Fibroblast of the aortic adventitia (primary cell): ENCODE measurements around the gene CPA2. TPM values are rescaled to one million over a fixed set of nuclear protein-coding genes. Genes with fewer than 3 reads are reported as not detected.
A peak's percentile ranks its signal among the peaks of the same experiment; 100 is the strongest.

ENCODE experiments used
- DNase-seq: peaks from one replicate; pipeline ENCODE4 v3.0.0-alpha.2; 2010; ENCODE audit warnings: low read depth
- H3K4me3 ChIP-seq: 2 replicates; pipeline ENCODE4 v1.5.1; 2011; ENCODE audit warnings: low read depth, mild to moderate bottlenecking, control low read depth, low read length, moderate library complexity
- CTCF ChIP-seq: IDR thresholded peaks from 2 replicates; pipeline ENCODE4 v1.5.1; 2011; ENCODE audit warnings: mild to moderate bottlenecking, low read length, control low read depth, inconsistent platforms; ENCODE audit not compliant: insufficient read depth
- total RNA-seq: library from RNA; depleted of rRNA; stranded (reverse); fragments of >200 nt; gene quantifications from 2 replicates; pipeline ENCODE4 v1.2.3, GENCODE V29; 2012; ENCODE audit warnings: low replicate concordance

CPA2 gene
- total RNA-seq, 1 donor, result not detected

GRCh38 chr7:130333832-130334231, 67.2 kb downstream of the CPA2 start:
- no peak for TF ChIP-seq CTCF
- H3K4me3 ChIP-seq, result no peak overlapping the region
- DNase-seq, result no peak

GRCh38 chr7:130334274-130334673, 67.6 kb downstream of the CPA2 start:
- peak; percentile 55 for DNase-seq
- no peak for TF ChIP-seq CTCF

GRCh38 chr7:130337410-130337971, 70.8 kb downstream of the CPA2 start:
- no peak for TF ChIP-seq CTCF
- H3K4me3 ChIP-seq, result no peak overlapping the region
- no peak for DNase-seq

More at GRCh38 chr7:130334274-130334673, 67.6 kb downstream of the CPA2 start:
- no peak overlapping the region for H3K4me3 ChIP-seq

- no peak overlapping the region for H3K4me3 ChIP-seq
- no peak for DNase-seq
- no peak for TF ChIP-seq CTCF
Observed at GRCh38 chr7:130338233-130338632, 71.6 kb downstream of the CPA2 start.

Other genes with a start within 250 kb of the CPA2 start
- 11.3 and 13.6 TPM in 2 replicates for gene ZC3HC1, start 215.5 kb upstream of the CPA2 start, total RNA-seq
- 27.2 and 45.5 TPM in 2 replicates for gene KLHDC10, start 196.3 kb upstream of the CPA2 start, total RNA-seq
- gene TMEM209, start 61.5 kb upstream of the CPA2 start, total RNA-seq, result 5.2 and 33.4 TPM in 2 replicates
- gene SSMEM1, start 59.0 kb upstream of the CPA2 start, total RNA-seq, result not detected in 2 replicates
- 7.7 and 29.6 TPM in 2 replicates for gene CPA4, start 26.3 kb downstream of the CPA2 start, total RNA-seq
- 0.09 TPM in 1 of 2 replicates, not detected in the other for gene CPA5, start 78.0 kb downstream of the CPA2 start, total RNA-seq
- 0.45 and 0.90 TPM in 2 replicates for gene CPA1, start 113.6 kb downstream of the CPA2 start, total RNA-seq
- 16.1 and 21.6 TPM in 2 replicates for gene CEP41, start 174.2 kb downstream of the CPA2 start, total RNA-seq
- gene MEST, start 225.2 kb downstream of the CPA2 start, total RNA-seq, result 63.0 and 236 TPM in 2 replicates